ENCODE results near the gene RFESD. TPM values are rescaled to one million over a fixed set of nuclear protein-coding genes. Genes with fewer than 3 reads are reported as not detected.

RFESD gene
- total and polyA plus RNA-seq, 2 of the 4 experiments (the other 2 are of a cell fraction), result 1.5 to 2.7 TPM

- Histone ChIP-seq H3K4me2 (ENCODE audit: low read depth, low read length) (no peak overlapping the region), H3K56ac (ENCODE audit: extremely low read depth, insufficient read depth, low read length) (no peak overlapping the region), H3K4me3 (ENCODE audit: insufficient read depth, low read depth, low read length) (no peak overlapping the region), H3K23ac (ENCODE audit: low read depth, low read length) (no peak overlapping the region), H2AFZ (replicated peaks; ENCODE audit: low read length, poor library complexity) (peak overlapping the region; percentile 13), H3K9me1 (ENCODE audit: insufficient read depth, low read length) (no peaks in the 10 kb centered on the region), H3K4ac (ENCODE audit: low read depth, low read length) (no peak overlapping the region), H4K20me1 (ENCODE audit: insufficient read depth, low read length) (no peaks in the 10 kb centered on the region), H2BK120ac (ENCODE audit: low read depth, low read length) (no peak overlapping the region), H4K91ac (ENCODE audit: insufficient read depth, low read depth, low read length) (no peak overlapping the region), H4K8ac (ENCODE audit: low read depth in 2 of 2, low read length in 2 of 2) (no peak overlapping the region), H3K79me1 (ENCODE audit: low read depth in 1 of 2, low read length in 2 of 2) (no peaks in the 10 kb centered on the region), H2AK5ac (ENCODE audit: low read depth, low read length) (no peak overlapping the region), H3K27ac (ENCODE audit: insufficient read depth, low read length) (no peak overlapping the region), H2BK20ac (ENCODE audit: low read depth, low read length) (no peak overlapping the region), H2BK15ac (ENCODE audit: low read depth, low read length) (no peak overlapping the region), H3K4me1 (ENCODE audit: control insufficient read depth, insufficient read depth, low read length) (no peaks in the 10 kb centered on the region), H3K9me3 (ENCODE audit: control insufficient read depth, insufficient read depth, low read length) (no peaks in the 10 kb centered on the region), H4K5ac (ENCODE audit: low read depth, low read length) (no peak overlapping the region), H3K27me3 (ENCODE audit: control insufficient read depth, insufficient read depth, low read length) (no peaks in the 10 kb centered on the region), H2BK5ac (ENCODE audit: low read depth, low read length, poor library complexity, severe bottlenecking) (no peak overlapping the region), H3K9ac (ENCODE audit: low read depth, low read length) (no peak overlapping the region), H3K36me3 (ENCODE audit: control insufficient read depth, insufficient read depth, low read length) (no peaks in the 10 kb centered on the region), H3K18ac (ENCODE audit: low read depth, low read length) (no peak overlapping the region), H3K14ac (replicated peaks; ENCODE audit: low read depth, low read length) (no peak overlapping the region), H2AK9ac (replicated peaks; ENCODE audit: low read depth, low read length, poor library complexity) (no peak overlapping the region)
- 70% methylated on average over 2 of the region's 7 CpGs; no CpG with 5 or more reads in 1 of the 2 experiments for WGBS, 2 experiments (ENCODE audit: extremely low coverage in 2 of 2, insufficient read length in 1 of 2)
- no peak for DNase-seq
- ATAC-seq (ENCODE audit: low read depth), result no peak; the same call in 1 of the 2 replicates
- intact Hi-C loops (cut with micrococcal nuclease) (no loop called here), in situ Hi-C loops (cut with MboI; ENCODE audit: low sequenced_read_pairs) (no loop called here), dilution Hi-C loops (cut with HindIII; ENCODE audit: low sequenced_read_pairs, unreplicated experiment) (no loop called here)
- BruUV-seq (replicated peaks), result no TSS peak
- ChIA-PET POLR2A (ENCODE audit: unreplicated experiment) (interaction anchor here (0.5 kb wide), 1 partner anchor 16 kb away, joined by 3 read pairs; no protein-coding TSS in a partner anchor), CTCF (interaction anchor here (1.1 kb wide), 1 partner anchor 33 kb away, joined by 3 read pairs; no protein-coding TSS in a partner anchor)
- TF ChIP-seq MXI1 (IDR thresholded peaks at IDR 0.05; ENCODE audit: borderline replicate concordance, low read depth, low read length) (no peak), FOS (IDR thresholded peaks at IDR 0.05; ENCODE audit: low read depth, low read length) (no peak), SMC3 (IDR thresholded peaks at IDR 0.05; ENCODE audit: low read depth, low read length) (no peak), CEBPB (IDR thresholded peaks at IDR 0.05; ENCODE audit: low read depth, low read length) (no peak), RCOR1 (IDR thresholded peaks at IDR 0.05; ENCODE audit: insufficient replicate concordance, low read length) (no peak), NFE2L2 (IDR thresholded peaks at IDR 0.05; ENCODE audit: low read depth, low read length) (no peak), BHLHE40 (IDR thresholded peaks at IDR 0.05; ENCODE audit: low read depth, low read length) (no peak), MAZ (IDR thresholded peaks at IDR 0.05; ENCODE audit: borderline replicate concordance, low read depth, low read length) (no peak), USF2 (IDR thresholded peaks at IDR 0.05; ENCODE audit: low read depth, low read length) (no peak), RFX5 (IDR thresholded peaks at IDR 0.05; ENCODE audit: low read depth, low read length) (no peak), ELK1 (IDR thresholded peaks at IDR 0.05; ENCODE audit: borderline replicate concordance, low read depth, low read length) (no peak), CHD1 (IDR thresholded peaks at IDR 0.05; ENCODE audit: low read depth, low read length) (no peak), POLR2A (IDR thresholded peaks at IDR 0.05; ENCODE audit: low read depth, low read length) (no peak), RAD21 (IDR thresholded peaks at IDR 0.05; ENCODE audit: low read length) (no peak), MAFK (IDR thresholded peaks at IDR 0.05; ENCODE audit: low read depth, low read length) (no peak)
These were observed 51.5 kb downstream of the RFESD start for GRCh38 chr5:95697781-95698681.

Data from IMR-90 (cell line).